Fibroblast of pulmonary artery (primary cell): Measurements from ENCODE around the gene NLE1.
"Not testable (repeated sequence)": the region's sequence is repeated elsewhere in the genome, so short reads cannot be mapped to it uniquely, and the experiment has no call there.

Experiments used
- DNase-seq: peaks from one replicate; pipeline ENCODE4 v3.0.0-alpha.2; 2010; ENCODE audit warnings: low read depth
- H3K4me3 ChIP-seq: replicated peaks from 2 replicates; pipeline ENCODE4 v1.5.1; 2011; ENCODE audit warnings: low read depth, mild to moderate bottlenecking, control low read depth, low read length, moderate library complexity
- CTCF ChIP-seq: IDR thresholded peaks from 2 replicates; pipeline ENCODE4 v1.5.1; 2011; ENCODE audit warnings: mild to moderate bottlenecking, control low read depth, low read length, inconsistent platforms; ENCODE audit errors: missing control alignments

NLE1 gene

GRCh38 chr17:35152421-35153140, 10.5 kb upstream of the NLE1 start:
- H3K4me3 ChIP-seq, result no peak overlapping the region
- no peak for TF ChIP-seq CTCF
- DNase-seq, result no peak

- not testable (repeated sequence) for H3K4me3 ChIP-seq, DNase-seq
These were observed 9.0 kb upstream of the NLE1 start for GRCh38 chr17:35151080-35151479.

- no peak overlapping the region for H3K4me3 ChIP-seq
- TF ChIP-seq CTCF, result no peak
- DNase-seq, result no peak
These were observed 7.8 kb upstream of the NLE1 start for GRCh38 chr17:35149941-35150340.

- TF ChIP-seq CTCF, result no peak
- H3K4me3 ChIP-seq, result no peak overlapping the region
- no peak for DNase-seq
These were observed 6.0 kb upstream of the NLE1 start for GRCh38 chr17:35148144-35148543.

- H3K4me3 ChIP-seq, result no peak within 1 kb of the TSS
- TF ChIP-seq CTCF, result no peak
- DNase-seq, result no peak
These were observed 5.3 kb upstream of the NLE1 start, which contains the start of gene UNC45B for GRCh38 chr17:35147375-35147905. UNC45B (plus strand) TSS chr17:35147817; CDS start chr17:35148264, 447 bp downstream.

- H3K4me3 ChIP-seq, result no peak overlapping the region
- TF ChIP-seq CTCF, result no peak
- DNase-seq, result no peak
These were observed 4.2 kb upstream of the NLE1 start for GRCh38 chr17:35146214-35146833.

GRCh38 chr17:35144840-35145239, 2.7 kb upstream of the NLE1 start:
- no peak for TF ChIP-seq CTCF
- no peak overlapping the region for H3K4me3 ChIP-seq
- no peak for DNase-seq
